HG02885 (cell line): Measurements from ENCODE around the gene SLC4A2.

ENCODE experiments used
- ATAC-seq: cut with Tn5 transposase; IDR thresholded peaks from one replicate; pipeline ENCODE4 v1.9.1; 2021; ENCODE audit warnings: mild to moderate bottlenecking; ENCODE audit not compliant: unreplicated experiment, poor library complexity

The SLC4A2 gene

GRCh38 chr7:151088856-151089699 is 29.7 kb downstream of the SLC4A2 start:
- ATAC-seq, result no peak

GRCh38 chr7:151089893-151090730 is 30.7 kb downstream of the SLC4A2 start:
- no peak for ATAC-seq

GRCh38 chr7:151091003-151091402 is 31.6 kb downstream of the SLC4A2 start:
- ATAC-seq, result no peak

GRCh38 chr7:151091431-151091830 is 32.0 kb downstream of the SLC4A2 start:
- no peak for ATAC-seq

GRCh38 chr7:151091988-151092387 is 32.6 kb downstream of the SLC4A2 start:
- ATAC-seq, result no peak

- no peak for ATAC-seq
Observed at GRCh38 chr7:151093748-151094147, 34.4 kb downstream of the SLC4A2 start.

GRCh38 chr7:151094675-151095074 is 35.3 kb downstream of the SLC4A2 start:
- ATAC-seq, result no peak

GRCh38 chr7:151095123-151095797 is 35.9 kb downstream of the SLC4A2 start:
- ATAC-seq, result no peak

- ATAC-seq, result no peak
Observed at GRCh38 chr7:151095828-151096475, 36.6 kb downstream of the SLC4A2 start.

GRCh38 chr7:151099486-151100211 is 40.3 kb downstream of the SLC4A2 start:
- no peak for ATAC-seq

GRCh38 chr7:151100921-151101320 is 41.5 kb downstream of the SLC4A2 start:
- no peak for ATAC-seq

GRCh38 chr7:151101621-151102396 is 42.4 kb downstream of the SLC4A2 start:
- ATAC-seq, result no peak

- ATAC-seq, result no peak
Observed at GRCh38 chr7:151102991-151103390, 43.6 kb downstream of the SLC4A2 start.

- ATAC-seq, result no peak
Observed at GRCh38 chr7:151103973-151104372, 44.6 kb downstream of the SLC4A2 start.

GRCh38 chr7:151104411-151105235 is 45.2 kb downstream of the SLC4A2 start:
- no peak for ATAC-seq

- ATAC-seq, result no peak
Observed at GRCh38 chr7:151107882-151108281, 48.5 kb downstream of the SLC4A2 start.

- no peak for ATAC-seq
Observed at GRCh38 chr7:151109094-151110048, 50.0 kb downstream of the SLC4A2 start.
